Measurements from ENCODE around the gene AKR1C1. TPM values are rescaled to one million over a fixed set of nuclear protein-coding genes. Genes with fewer than 3 reads are reported as not detected.
"Not testable (repeated sequence)": the region's sequence is repeated elsewhere in the genome, so short reads cannot be mapped to it uniquely, and the experiment has no call there.

AKR1C1 gene
- total RNA-seq, 2 donors from 2014 or later, result 0.62 to 1.6 TPM

- WGBS, 2 experiments (ENCODE audit: insufficient coverage in 1 of 2, insufficient read length in 1 of 2), result 94 to 96% methylated on average over 5 to 10 of the region's 11 CpGs
- not testable (repeated sequence) for H3K9me3 ChIP-seq (ENCODE audit: control insufficient read depth, low read length); H3K4me3 ChIP-seq (ENCODE audit: low read length); H3K36me3 Mint-ChIP-seq (ENCODE audit: low read depth); H3K36me3 ChIP-seq (ENCODE audit: control insufficient read depth, insufficient read depth, low read length); H3K4me1 ChIP-seq (ENCODE audit: control insufficient read depth, insufficient read depth, low read length); H3K4me1 Mint-ChIP-seq; H3K27me3 Mint-ChIP-seq (ENCODE audit: insufficient read depth); H3K27ac Mint-ChIP-seq; H3K27ac ChIP-seq (ENCODE audit: low read depth, low read length); H3K9me3 Mint-ChIP-seq; H3K27me3 ChIP-seq (ENCODE audit: control insufficient read depth, insufficient read depth, low read length, poor library complexity, severe bottlenecking); H3K4me3 Mint-ChIP-seq; DNase-seq; H3K9ac ChIP-seq (ENCODE audit: extremely low read depth, low read length, poor library complexity, severe bottlenecking)
Observed at GRCh38 chr10:4961558-4961957, 1.7 kb upstream of the AKR1C1 start.

GRCh38 chr10:4962308-4962707 is 907 bp upstream of the AKR1C1 start:
- not testable (repeated sequence) for H3K27me3 Mint-ChIP-seq (ENCODE audit: insufficient read depth); H3K36me3 ChIP-seq (ENCODE audit: control insufficient read depth, insufficient read depth, low read length); H3K4me3 ChIP-seq (ENCODE audit: low read length); H3K36me3 Mint-ChIP-seq (ENCODE audit: low read depth); H3K9me3 ChIP-seq (ENCODE audit: control insufficient read depth, low read length); H3K9ac ChIP-seq (ENCODE audit: extremely low read depth, low read length, poor library complexity, severe bottlenecking); H3K27ac ChIP-seq (ENCODE audit: low read depth, low read length); H3K9me3 Mint-ChIP-seq; H3K27ac Mint-ChIP-seq; H3K4me1 Mint-ChIP-seq; DNase-seq; H3K4me1 ChIP-seq (ENCODE audit: control insufficient read depth, insufficient read depth, low read length); H3K4me3 Mint-ChIP-seq; H3K27me3 ChIP-seq (ENCODE audit: control insufficient read depth, insufficient read depth, low read length, poor library complexity, severe bottlenecking)
- no CpG with 5 or more reads among the region's 1 CpG for whole genome bisulfite sequencing, 2 experiments (ENCODE audit: insufficient coverage in 1 of 2, insufficient read length in 1 of 2)

GRCh38 chr10:4963815-4964154 is 570 bp downstream of the AKR1C1 start:
- H3K9me3 Mint-ChIP-seq; H3K36me3 ChIP-seq (ENCODE audit: control insufficient read depth, insufficient read depth, low read length); H3K27ac Mint-ChIP-seq; H3K27me3 Mint-ChIP-seq (ENCODE audit: insufficient read depth); H3K36me3 Mint-ChIP-seq (ENCODE audit: low read depth); H3K4me3 ChIP-seq (ENCODE audit: low read length); H3K4me1 Mint-ChIP-seq; H3K27me3 ChIP-seq (ENCODE audit: control insufficient read depth, insufficient read depth, low read length, poor library complexity, severe bottlenecking); H3K27ac ChIP-seq (ENCODE audit: low read depth, low read length); DNase-seq; H3K9me3 ChIP-seq (ENCODE audit: control insufficient read depth, low read length); H3K4me1 ChIP-seq (ENCODE audit: control insufficient read depth, insufficient read depth, low read length); H3K4me3 Mint-ChIP-seq; H3K9ac ChIP-seq (ENCODE audit: extremely low read depth, low read length, poor library complexity, severe bottlenecking): not testable (repeated sequence)
- WGBS, 2 experiments (ENCODE audit: insufficient coverage in 1 of 2, insufficient read length in 1 of 2), result 65% methylated on average over 2 of the region's 4 CpGs; no CpG with 5 or more reads in 1 of the 2 experiments

- DNase-seq; H3K9me3 ChIP-seq (ENCODE audit: control insufficient read depth, low read length); H3K36me3 Mint-ChIP-seq (ENCODE audit: low read depth); H3K27me3 Mint-ChIP-seq (ENCODE audit: insufficient read depth); H3K27me3 ChIP-seq (ENCODE audit: control insufficient read depth, insufficient read depth, low read length, poor library complexity, severe bottlenecking); H3K4me1 ChIP-seq (ENCODE audit: control insufficient read depth, insufficient read depth, low read length); H3K27ac ChIP-seq (ENCODE audit: low read depth, low read length); H3K9me3 Mint-ChIP-seq; H3K4me3 Mint-ChIP-seq; H3K4me1 Mint-ChIP-seq; H3K27ac Mint-ChIP-seq; H3K4me3 ChIP-seq (ENCODE audit: low read length); H3K36me3 ChIP-seq (ENCODE audit: control insufficient read depth, insufficient read depth, low read length); H3K9ac ChIP-seq (ENCODE audit: extremely low read depth, low read length, poor library complexity, severe bottlenecking): not testable (repeated sequence)
- WGBS, 2 experiments (ENCODE audit: insufficient coverage in 1 of 2, insufficient read length in 1 of 2), result 98% methylated on average over 3 of the region's 4 CpGs; no CpG with 5 or more reads in 1 of the 2 experiments
Observed at GRCh38 chr10:4965763-4966162, 2.5 kb downstream of the AKR1C1 start.

- WGBS, 2 experiments (ENCODE audit: insufficient coverage in 1 of 2, insufficient read length in 1 of 2), result 89 to 90% methylated on average over 3 of the region's 3 CpGs
- H3K27ac Mint-ChIP-seq; H3K27ac ChIP-seq (ENCODE audit: low read depth, low read length); H3K4me3 Mint-ChIP-seq; H3K36me3 ChIP-seq (ENCODE audit: control insufficient read depth, insufficient read depth, low read length); H3K9ac ChIP-seq (ENCODE audit: extremely low read depth, low read length, poor library complexity, severe bottlenecking); H3K4me1 ChIP-seq (ENCODE audit: control insufficient read depth, insufficient read depth, low read length); H3K9me3 Mint-ChIP-seq; H3K4me1 Mint-ChIP-seq; H3K27me3 Mint-ChIP-seq (ENCODE audit: insufficient read depth); DNase-seq; H3K27me3 ChIP-seq (ENCODE audit: control insufficient read depth, insufficient read depth, low read length, poor library complexity, severe bottlenecking); H3K9me3 ChIP-seq (ENCODE audit: control insufficient read depth, low read length); H3K4me3 ChIP-seq (ENCODE audit: low read length); H3K36me3 Mint-ChIP-seq (ENCODE audit: low read depth): not testable (repeated sequence)
Observed at GRCh38 chr10:4967189-4967588, 4.0 kb downstream of the AKR1C1 start.

- H3K9me3 ChIP-seq (ENCODE audit: control insufficient read depth, low read length); H3K4me1 ChIP-seq (ENCODE audit: control insufficient read depth, insufficient read depth, low read length); DNase-seq; H3K27me3 ChIP-seq (ENCODE audit: control insufficient read depth, insufficient read depth, low read length, poor library complexity, severe bottlenecking); H3K4me3 ChIP-seq (ENCODE audit: low read length); H3K9me3 Mint-ChIP-seq; H3K9ac ChIP-seq (ENCODE audit: extremely low read depth, low read length, poor library complexity, severe bottlenecking); H3K27ac Mint-ChIP-seq; H3K36me3 ChIP-seq (ENCODE audit: control insufficient read depth, insufficient read depth, low read length); H3K4me3 Mint-ChIP-seq; H3K27ac ChIP-seq (ENCODE audit: low read depth, low read length); H3K4me1 Mint-ChIP-seq; H3K36me3 Mint-ChIP-seq (ENCODE audit: low read depth); H3K27me3 Mint-ChIP-seq (ENCODE audit: insufficient read depth): not testable (repeated sequence)
- 94 to 100% methylated on average over 2 to 3 of the region's 3 CpGs for WGBS, 2 experiments (ENCODE audit: insufficient coverage in 1 of 2, insufficient read length in 1 of 2)
Observed at GRCh38 chr10:4969289-4969688, 6.1 kb downstream of the AKR1C1 start.

GRCh38 chr10:4970362-4970761 is 7.1 kb downstream of the AKR1C1 start:
- not testable (repeated sequence) for DNase-seq; H3K27me3 ChIP-seq (ENCODE audit: control insufficient read depth, insufficient read depth, low read length, poor library complexity, severe bottlenecking); H3K27ac Mint-ChIP-seq; H3K4me3 Mint-ChIP-seq; H3K9me3 ChIP-seq (ENCODE audit: control insufficient read depth, low read length); H3K9me3 Mint-ChIP-seq; H3K4me1 ChIP-seq (ENCODE audit: control insufficient read depth, insufficient read depth, low read length); H3K36me3 ChIP-seq (ENCODE audit: control insufficient read depth, insufficient read depth, low read length); H3K27me3 Mint-ChIP-seq (ENCODE audit: insufficient read depth); H3K36me3 Mint-ChIP-seq (ENCODE audit: low read depth); H3K27ac ChIP-seq (ENCODE audit: low read depth, low read length); H3K4me3 ChIP-seq (ENCODE audit: low read length); H3K4me1 Mint-ChIP-seq; H3K9ac ChIP-seq (ENCODE audit: extremely low read depth, low read length, poor library complexity, severe bottlenecking)
- WGBS, 2 experiments (ENCODE audit: insufficient coverage in 1 of 2, insufficient read length in 1 of 2), result no CpG with 5 or more reads among the region's 2 CpGs

All from endodermal cell (in vitro differentiated cells).